Tibial artery (tissue), 4 donors: ENCODE results near the gene MAPK4.

Experiments used
- DNase-seq, 2 donors: peaks; one replicate each; pipeline ENCODE4 v3.0.0-alpha.2; 2019
- H3K27ac ChIP-seq, 2 donors: fragments of 200-600 bp; sonication (generic) in 1 of 2; 1 replicate in 1 of 2; 2 replicates in 1 of 2; pipeline ENCODE4 v1.5.1; 2018 to 2019; ENCODE audit warnings: mild to moderate bottlenecking in 1 of 2
- H3K27me3 ChIP-seq, 2 donors: fragments of 200-600 bp; sonication (generic) in 1 of 2; one replicate each; pipeline versions ENCODE4 v1.5.1 to v1.6.0; 2016 to 2019
- H3K36me3 ChIP-seq, 3 donors: fragments of 200-600 bp; sonication (generic) in 2 of 3; one replicate each; pipeline ENCODE4 v1.5.1; 2016 to 2019; ENCODE audit warnings: mild to moderate bottlenecking in 2 of 3
- H3K4me1 ChIP-seq, 4 donors: fragments of 200-600 bp; sonication (generic) in 2 of 4; 1 replicate in 3 of 4; 2 replicates in 1 of 4; pipeline ENCODE4 v1.5.1; 2016 to 2019
- H3K4me3 ChIP-seq, 2 donors: fragments of 200-600 bp; sonication (generic) in 1 of 2; 1 replicate in 1 of 2; 2 replicates in 1 of 2; pipeline ENCODE4 v1.5.1; 2018 to 2019; ENCODE audit warnings: mild to moderate bottlenecking in 2 of 2
- H3K9me3 ChIP-seq, 3 donors: fragments of 200-600 bp; sonication (generic) in 1 of 3; one replicate each; pipeline ENCODE4 v1.5.1; 2016 to 2019
- intact Hi-C: fragments of 100-400 bp; cut with DNase I; formaldehyde crosslinking; loops from one replicate; pipeline ENCODE4 v1.15.0; 2023; ENCODE audit warnings: low total_unique reads
- TF ChIP-seq, protein P1 (sequence below), 2 experiments: fragments of 200-600 bp in 1 of 2; fragments of 450-650 bp in 1 of 2; IDR thresholded peaks; one replicate each; pipeline ENCODE4 v1.5.1; 2017 to 2019; ENCODE audit warnings: antibody characterized with exemption in 2 of 2, mild to moderate bottlenecking in 1 of 2, moderate library complexity in 1 of 2

The MAPK4 gene

GRCh38 chr18:50630895-50631294 lies 71.0 kb downstream of the MAPK4 start:
- intact Hi-C loops, result no loop called here
- DNase-seq, result no peak
- Histone ChIP-seq H3K9me3 (no peaks in the 10 kb centered on the region), H3K27ac (peak overlapping the region; percentile 74 to 83), H3K36me3 (no peaks in the 10 kb centered on the region), H3K4me3 (no peak overlapping the region), H3K27me3 (no peaks in the 10 kb centered on the region), H3K4me1 (peaks cover 0 to 74% (median 34%) of the 10 kb centered on the region in 4 donors)
- TF ChIP-seq, protein P1, sequence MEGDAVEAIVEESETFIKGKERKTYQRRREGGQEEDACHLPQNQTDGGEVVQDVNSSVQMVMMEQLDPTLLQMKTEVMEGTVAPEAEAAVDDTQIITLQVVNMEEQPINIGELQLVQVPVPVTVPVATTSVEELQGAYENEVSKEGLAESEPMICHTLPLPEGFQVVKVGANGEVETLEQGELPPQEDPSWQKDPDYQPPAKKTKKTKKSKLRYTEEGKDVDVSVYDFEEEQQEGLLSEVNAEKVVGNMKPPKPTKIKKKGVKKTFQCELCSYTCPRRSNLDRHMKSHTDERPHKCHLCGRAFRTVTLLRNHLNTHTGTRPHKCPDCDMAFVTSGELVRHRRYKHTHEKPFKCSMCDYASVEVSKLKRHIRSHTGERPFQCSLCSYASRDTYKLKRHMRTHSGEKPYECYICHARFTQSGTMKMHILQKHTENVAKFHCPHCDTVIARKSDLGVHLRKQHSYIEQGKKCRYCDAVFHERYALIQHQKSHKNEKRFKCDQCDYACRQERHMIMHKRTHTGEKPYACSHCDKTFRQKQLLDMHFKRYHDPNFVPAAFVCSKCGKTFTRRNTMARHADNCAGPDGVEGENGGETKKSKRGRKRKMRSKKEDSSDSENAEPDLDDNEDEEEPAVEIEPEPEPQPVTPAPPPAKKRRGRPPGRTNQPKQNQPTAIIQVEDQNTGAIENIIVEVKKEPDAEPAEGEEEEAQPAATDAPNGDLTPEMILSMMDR (IDR thresholded peaks at IDR 0.05), result no peak

DNA sequence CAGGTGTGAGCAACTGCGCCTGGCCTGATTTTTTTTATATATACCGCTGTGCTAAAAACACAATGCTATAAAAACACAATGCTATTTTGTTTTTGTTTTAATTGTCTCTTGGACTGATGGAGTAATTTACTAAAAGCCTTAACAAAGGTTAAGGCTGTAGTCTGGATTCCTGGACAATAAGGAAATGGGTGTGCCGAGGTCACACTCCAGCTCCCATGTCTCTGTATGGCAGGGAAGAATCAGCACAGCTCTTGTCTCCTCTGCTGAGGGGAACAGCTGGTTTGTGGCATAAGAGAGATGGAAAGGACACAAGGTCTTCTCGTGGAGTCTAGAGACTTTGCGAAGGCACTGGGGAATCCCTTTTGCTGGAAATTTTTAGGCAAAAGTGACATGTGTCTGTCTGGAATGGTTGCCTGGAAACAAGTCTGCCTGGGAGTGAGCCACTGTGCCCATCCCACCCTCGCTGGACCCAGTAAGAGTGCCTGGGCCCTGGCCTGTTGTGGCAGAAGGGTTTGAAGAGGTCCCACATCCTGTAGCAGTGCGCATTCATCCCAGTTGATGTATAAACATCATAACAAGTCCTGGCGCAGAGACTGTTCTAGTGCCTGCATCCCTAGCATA lies 73.1 kb downstream of the MAPK4 start:
- Histone ChIP-seq H3K4me1 (peaks cover 0 to 77% (median 34%) of the 10 kb centered on the region in 4 donors), H3K27me3 (no peaks in the 10 kb centered on the region), H3K4me3 (no peak overlapping the region), H3K9me3 (no peaks in the 10 kb centered on the region), H3K27ac (peak overlapping the region; percentile 46 to 83), H3K36me3 (no peaks in the 10 kb centered on the region)
- intact Hi-C loops, result no loop called here
- DNase-seq, result no peak
- TF ChIP-seq, protein P1 (IDR thresholded peaks at IDR 0.05), result no peak

DNA sequence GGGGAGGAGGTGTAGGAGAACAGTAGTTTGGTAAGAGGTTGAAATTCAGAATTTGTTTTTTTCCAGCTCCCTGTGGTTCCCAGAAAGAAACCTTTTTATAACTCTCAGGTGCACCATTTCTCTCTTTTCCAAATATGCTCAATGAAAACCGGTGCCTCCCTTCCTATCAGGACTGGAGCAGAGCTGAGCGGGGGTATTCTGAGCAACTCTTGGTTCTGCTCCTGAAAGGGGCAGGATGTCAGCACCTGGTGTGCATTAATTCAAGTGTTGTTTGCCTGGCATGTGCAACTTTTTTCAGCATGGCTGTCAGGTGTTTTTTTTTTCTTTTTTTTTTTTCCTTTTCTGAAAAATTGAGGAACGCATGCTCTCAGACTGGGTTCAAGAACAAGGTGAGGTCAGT lies 74.1 kb downstream of the MAPK4 start:
- H3K27ac ChIP-seq, result peak overlapping the region in 1 of 2 donors; percentile 83
- peaks cover 0 to 77% (median 39%) of the 10 kb centered on the region in 4 donors for H3K4me1 ChIP-seq
- TF ChIP-seq, protein P1 (IDR thresholded peaks at IDR 0.05), result no peak

DNA sequence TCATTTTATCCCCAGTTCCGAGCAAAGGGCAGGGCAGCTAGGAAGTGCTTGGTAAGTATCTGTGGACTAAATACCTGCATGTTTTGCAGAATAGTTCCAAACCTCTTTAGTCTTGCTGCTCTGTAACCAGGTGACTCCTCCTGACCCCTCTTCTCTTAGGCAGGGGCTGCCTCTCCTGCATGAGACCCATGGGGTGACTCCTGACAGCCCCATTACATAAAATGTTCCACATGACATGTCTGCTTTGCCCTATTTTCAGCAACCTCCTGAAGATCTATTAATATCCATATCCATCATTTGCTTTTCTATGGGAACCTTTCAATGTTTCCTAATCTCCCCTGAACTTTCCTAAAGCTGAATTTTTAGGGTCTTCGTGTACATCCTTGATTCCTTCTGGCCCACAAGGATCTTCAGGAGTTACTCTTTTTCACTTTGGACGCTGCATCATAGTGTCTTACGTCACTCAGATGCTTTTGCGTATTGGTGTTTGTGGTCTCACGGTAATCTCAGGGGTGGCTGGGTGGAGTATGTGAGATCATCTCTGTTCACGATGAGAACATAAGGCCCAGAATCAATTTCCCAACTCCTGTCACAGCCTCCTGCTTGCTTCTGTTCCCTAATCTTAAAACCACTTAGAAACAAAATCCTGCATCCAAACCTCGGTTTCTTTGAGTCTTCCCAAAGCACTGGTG lies 76.6 kb downstream of the MAPK4 start:
- intact Hi-C loops, result no loop called here
- Histone ChIP-seq H3K4me1 (peaks cover 0 to 74% (median 36%) of the 10 kb centered on the region in 4 donors), H3K4me3 (no peak overlapping the region), H3K36me3 (no peaks in the 10 kb centered on the region), H3K27me3 (no peaks in the 10 kb centered on the region), H3K9me3 (no peaks in the 10 kb centered on the region), H3K27ac (no peak overlapping the region)
- TF ChIP-seq, protein P1 (IDR thresholded peaks at IDR 0.05), result no peak
- no peak for DNase-seq

More for the DNA sequence above, 74.1 kb downstream of the MAPK4 start:
- Histone ChIP-seq H3K36me3 (no peaks in the 10 kb centered on the region), H3K27me3 (no peaks in the 10 kb centered on the region), H3K9me3 (no peaks in the 10 kb centered on the region), H3K4me3 (no peak overlapping the region)
- intact Hi-C loops, result no loop called here
- no peak for DNase-seq

GRCh38 chr18:50638016-50638883 lies 78.4 kb downstream of the MAPK4 start:
- no peaks in the 10 kb centered on the region for H3K36me3 ChIP-seq
- peak; percentile 10 to 60 for DNase-seq
- H3K9me3 ChIP-seq, result no peaks in the 10 kb centered on the region
- no peak overlapping the region for H3K4me3 ChIP-seq
- peaks cover 0 to 57% (median 23%) of the 10 kb centered on the region in 4 donors for H3K4me1 ChIP-seq
- H3K27ac ChIP-seq, result peak overlapping the region; percentile 68
- no peaks in the 10 kb centered on the region for H3K27me3 ChIP-seq
- intact Hi-C loops, result no loop called here
- TF ChIP-seq, protein P1 (IDR thresholded peaks at IDR 0.05), result no peak
